ENCODE data around the gene VWA2. TPM values are rescaled to one million over a fixed set of nuclear protein-coding genes. Genes with fewer than 3 reads are reported as not detected.

Gene VWA2
- total RNA-seq, 1 donor from 2014 or later: not detected

- DNase-seq (ENCODE audit: extremely low spot score, unreplicated experiment): no peak
- no peaks in the 10 kb centered on the region for H3K9me3 Mint-ChIP-seq (ENCODE audit: unreplicated experiment)
- no peaks in the 10 kb centered on the region for H3K27me3 Mint-ChIP-seq (ENCODE audit: unreplicated experiment)
- peaks cover 2% of the 10 kb centered on the region for H3K36me3 Mint-ChIP-seq (ENCODE audit: unreplicated experiment)
- no peak overlapping the region for H3K4me3 Mint-ChIP-seq (ENCODE audit: unreplicated experiment)
- H3K4me1 Mint-ChIP-seq (ENCODE audit: unreplicated experiment): peaks cover 26% of the 10 kb centered on the region
- TF ChIP-seq CTCF (IDR thresholded peaks at IDR 0.05): no peak
- H3K27ac Mint-ChIP-seq (ENCODE audit: unreplicated experiment): no peak overlapping the region
Measured at GRCh38 chr10:114311496-114312209, 72.6 kb downstream of the VWA2 start.

DNA sequence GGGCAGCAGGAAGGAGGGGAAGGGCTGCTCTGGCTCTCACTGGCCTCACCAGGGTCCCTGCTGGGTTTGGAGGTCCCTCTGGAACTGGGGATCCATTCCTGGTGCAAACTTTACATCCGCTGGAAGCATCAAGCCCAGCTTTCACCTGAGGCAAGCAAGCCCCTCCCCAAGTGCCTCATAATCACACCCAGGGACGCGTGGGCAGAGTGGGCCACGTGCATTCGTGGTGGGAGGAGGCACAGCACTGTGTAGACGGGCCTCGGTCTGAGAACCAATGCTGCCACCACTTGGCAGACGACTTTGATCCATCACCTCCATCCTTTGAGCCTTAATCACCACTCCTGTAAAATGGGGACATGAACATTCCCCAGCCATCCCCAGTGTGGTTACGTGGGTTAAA, 74.1 kb downstream of the VWA2 start:
- no peak overlapping the region for H3K27ac Mint-ChIP-seq (ENCODE audit: unreplicated experiment)
- H3K27me3 Mint-ChIP-seq (ENCODE audit: unreplicated experiment): no peaks in the 10 kb centered on the region
- H3K9me3 Mint-ChIP-seq (ENCODE audit: unreplicated experiment): no peaks in the 10 kb centered on the region
- peaks cover 13% of the 10 kb centered on the region for H3K4me1 Mint-ChIP-seq (ENCODE audit: unreplicated experiment)
- H3K36me3 Mint-ChIP-seq (ENCODE audit: unreplicated experiment): peaks cover 2% of the 10 kb centered on the region
- no peak for TF ChIP-seq CTCF (IDR thresholded peaks at IDR 0.05)
- no peak overlapping the region for H3K4me3 Mint-ChIP-seq (ENCODE audit: unreplicated experiment)
- no peak for DNase-seq (ENCODE audit: extremely low spot score, unreplicated experiment)

DNA sequence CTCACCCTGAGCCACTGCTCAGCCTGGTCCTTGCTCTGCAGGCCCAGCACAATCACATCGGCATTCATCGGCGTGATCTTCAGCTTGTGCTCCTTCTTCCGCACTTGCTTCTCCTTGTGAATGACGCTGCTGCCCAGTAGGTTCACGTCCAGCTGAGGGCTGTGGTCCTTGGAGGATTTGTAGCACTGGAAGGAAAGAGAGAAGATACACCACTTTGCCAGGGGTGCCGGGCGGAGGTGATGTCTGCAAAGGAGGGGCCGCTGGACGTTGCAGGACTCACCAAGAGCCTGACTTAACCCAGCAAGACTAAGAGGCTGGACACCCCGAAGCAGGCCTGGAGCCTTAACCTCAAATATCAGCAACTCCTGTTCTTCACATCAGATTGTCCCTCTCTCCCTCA, 74.8 kb downstream of the VWA2 start:
- no peak for DNase-seq (ENCODE audit: extremely low spot score, unreplicated experiment)
- Mint-ChIP-seq H3K4me1 (ENCODE audit: unreplicated experiment) (peaks cover 11% of the 10 kb centered on the region), H3K27ac (ENCODE audit: unreplicated experiment) (no peak overlapping the region), H3K4me3 (ENCODE audit: unreplicated experiment) (no peak overlapping the region), H3K36me3 (ENCODE audit: unreplicated experiment) (peaks cover 2% of the 10 kb centered on the region), H3K9me3 (ENCODE audit: unreplicated experiment) (no peaks in the 10 kb centered on the region), H3K27me3 (ENCODE audit: unreplicated experiment) (no peaks in the 10 kb centered on the region)
- no peak for TF ChIP-seq CTCF (IDR thresholded peaks at IDR 0.05)

DNA sequence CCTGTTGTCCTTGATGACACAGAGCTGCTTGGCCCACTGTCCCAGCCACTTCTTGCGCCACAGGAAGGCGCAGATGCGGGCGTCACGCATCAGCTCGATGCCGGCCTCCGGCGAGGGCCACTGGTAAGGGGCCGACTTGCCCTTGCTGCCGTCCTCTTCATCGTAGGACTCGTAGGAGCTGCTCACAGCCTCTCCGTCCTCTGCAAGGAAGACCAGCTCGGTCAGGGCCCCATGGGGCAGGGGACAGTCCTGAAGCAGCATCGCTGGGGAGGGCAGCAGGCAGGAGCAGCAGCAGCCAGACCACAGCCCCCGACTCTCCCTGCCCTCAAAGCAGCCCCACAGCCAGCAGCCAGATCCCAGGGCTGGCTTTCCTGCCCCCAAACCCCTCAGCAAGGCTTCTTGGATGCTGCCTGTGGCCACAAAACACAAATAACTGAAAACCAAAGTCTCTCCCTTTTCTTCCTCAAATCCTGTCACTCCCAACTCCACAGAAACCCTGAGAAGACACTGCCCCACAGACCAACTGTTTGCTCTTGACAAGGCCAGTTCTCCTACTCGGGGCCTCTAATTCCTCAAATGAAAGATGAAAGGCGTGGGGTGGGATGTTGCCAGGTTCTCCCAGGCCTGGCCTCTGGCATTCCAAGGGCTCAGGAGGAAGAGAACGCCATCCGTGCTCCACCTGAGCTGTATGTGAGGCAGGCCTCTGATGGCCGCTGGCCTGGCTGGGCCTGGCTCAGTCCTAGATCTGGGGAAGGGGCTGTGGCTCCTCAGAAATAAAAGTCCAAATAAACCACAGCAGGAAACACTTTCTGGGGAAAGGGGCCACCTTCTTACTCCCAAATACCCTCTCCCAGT, 76.7 kb downstream of the VWA2 start:
- H3K4me3 Mint-ChIP-seq (ENCODE audit: unreplicated experiment): no peak overlapping the region
- H3K9me3 Mint-ChIP-seq (ENCODE audit: unreplicated experiment): no peaks in the 10 kb centered on the region
- no peaks in the 10 kb centered on the region for H3K27me3 Mint-ChIP-seq (ENCODE audit: unreplicated experiment)
- H3K27ac Mint-ChIP-seq (ENCODE audit: unreplicated experiment): no peak overlapping the region
- H3K4me1 Mint-ChIP-seq (ENCODE audit: unreplicated experiment): no peaks in the 10 kb centered on the region
- H3K36me3 Mint-ChIP-seq (ENCODE audit: unreplicated experiment): peaks cover 2% of the 10 kb centered on the region
- TF ChIP-seq CTCF (IDR thresholded peaks at IDR 0.05): no peak
- no peak for DNase-seq (ENCODE audit: extremely low spot score, unreplicated experiment)

DNA sequence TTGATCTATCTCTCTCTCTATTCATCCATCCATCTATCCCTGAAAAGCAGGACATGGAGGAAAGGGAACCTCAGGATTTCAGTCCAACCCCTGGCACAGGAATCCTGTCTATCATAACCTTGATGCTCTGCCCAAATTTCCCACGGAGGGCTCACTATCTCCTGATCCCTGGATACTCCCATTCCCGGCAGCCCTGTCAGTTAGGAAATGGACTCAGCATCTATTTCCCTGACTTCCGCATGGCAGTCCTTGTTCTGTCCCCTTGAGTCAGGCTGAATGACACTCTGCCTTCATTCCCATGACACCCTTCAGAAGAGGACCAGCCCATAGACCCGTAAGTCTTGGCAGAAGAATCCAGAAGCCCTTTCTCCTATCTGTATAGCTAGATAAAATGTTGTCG, 77.7 kb downstream of the VWA2 start:
- TF ChIP-seq CTCF (IDR thresholded peaks at IDR 0.05): no peak
- H3K9me3 Mint-ChIP-seq (ENCODE audit: unreplicated experiment): no peaks in the 10 kb centered on the region
- no peaks in the 10 kb centered on the region for H3K4me1 Mint-ChIP-seq (ENCODE audit: unreplicated experiment)
- H3K27ac Mint-ChIP-seq (ENCODE audit: unreplicated experiment): no peak overlapping the region
- H3K27me3 Mint-ChIP-seq (ENCODE audit: unreplicated experiment): no peaks in the 10 kb centered on the region
- H3K4me3 Mint-ChIP-seq (ENCODE audit: unreplicated experiment): no peak overlapping the region
- DNase-seq (ENCODE audit: extremely low spot score, unreplicated experiment): no peak
- H3K36me3 Mint-ChIP-seq (ENCODE audit: unreplicated experiment): peaks cover 2% of the 10 kb centered on the region
